Measurements from ENCODE around the gene TMED10. TPM values are rescaled to one million over a fixed set of nuclear protein-coding genes. Genes with fewer than 3 reads are reported as not detected.

The TMED10 gene
- total RNA-seq, 4 donors from 2014 or later = 226 to 421 (median 365) TPM

GRCh38 chr14:75084513-75084912 lies 91.9 kb downstream of the TMED10 start:
- no peak for TF ChIP-seq CTCF (IDR thresholded peaks at IDR 0.05; ENCODE audit: low read depth)

GRCh38 chr14:75083271-75083670 lies 93.1 kb downstream of the TMED10 start:
- no peak for TF ChIP-seq CTCF (IDR thresholded peaks at IDR 0.05; ENCODE audit: low read depth)

GRCh38 chr14:75081660-75082229 lies 94.7 kb downstream of the TMED10 start:
- TF ChIP-seq CTCF (IDR thresholded peaks at IDR 0.05; ENCODE audit: low read depth) = no peak

Small RNAs within 50 kb of the gene (small RNA-seq; reads per million reads assigned to genes)
- gene HIF1AP1 (not detected), gene RNU4ATAC14P (not detected)

Other genes with a start within 250 kb of the TMED10 start
- gene PGF, start 221.0 kb downstream of the TMED10 start, total RNA-seq = 1 to 10 TPM in 3 of 4 donors, under 1 TPM in 1; 0.68 to 3.5 (median 2.4) TPM
- gene EIF2B2, start 173.7 kb downstream of the TMED10 start, total RNA-seq = 10 to 100 TPM; 19.0 to 33.0 (median 26.3) TPM
- 10 to 100 TPM; 27.4 to 41.9 (median 31.1) TPM for gene MLH3, start 125.1 kb downstream of the TMED10 start, total RNA-seq
- gene ACYP1, start 112.6 kb downstream of the TMED10 start, total RNA-seq = 10 to 100 TPM in 3 of 4 donors, 1 to 10 TPM in 1; 8.1 to 14.1 (median 11.5) TPM
- gene ZC2HC1C, start 107.0 kb downstream of the TMED10 start, total RNA-seq = 1 to 10 TPM in 2 of 4 donors, under 1 TPM in 2; 0.51 to 4.2 (median 1.6) TPM
- 10 to 100 TPM; 47.1 to 66.1 (median 59.4) TPM for gene NEK9, start 49.6 kb downstream of the TMED10 start, total RNA-seq
- gene FOS, start 102.2 kb upstream of the TMED10 start, total RNA-seq = 100 to 1,000 TPM in 3 of 4 donors, 10 to 100 TPM in 1; 77.0 to 526 (median 215) TPM